GM19238 (cell line): ENCODE data around the gene DNAJB9.
"Not testable (repeated sequence)": the region's sequence is repeated elsewhere in the genome, so short reads cannot be mapped to it uniquely, and the experiment has no call there.

Experiments used
- DNase-seq: peaks from one replicate; pipeline ENCODE4 v3.0.0; 2011; ENCODE audit warnings: low spot score; ENCODE audit not compliant: insufficient read length

Gene DNAJB9

DNA sequence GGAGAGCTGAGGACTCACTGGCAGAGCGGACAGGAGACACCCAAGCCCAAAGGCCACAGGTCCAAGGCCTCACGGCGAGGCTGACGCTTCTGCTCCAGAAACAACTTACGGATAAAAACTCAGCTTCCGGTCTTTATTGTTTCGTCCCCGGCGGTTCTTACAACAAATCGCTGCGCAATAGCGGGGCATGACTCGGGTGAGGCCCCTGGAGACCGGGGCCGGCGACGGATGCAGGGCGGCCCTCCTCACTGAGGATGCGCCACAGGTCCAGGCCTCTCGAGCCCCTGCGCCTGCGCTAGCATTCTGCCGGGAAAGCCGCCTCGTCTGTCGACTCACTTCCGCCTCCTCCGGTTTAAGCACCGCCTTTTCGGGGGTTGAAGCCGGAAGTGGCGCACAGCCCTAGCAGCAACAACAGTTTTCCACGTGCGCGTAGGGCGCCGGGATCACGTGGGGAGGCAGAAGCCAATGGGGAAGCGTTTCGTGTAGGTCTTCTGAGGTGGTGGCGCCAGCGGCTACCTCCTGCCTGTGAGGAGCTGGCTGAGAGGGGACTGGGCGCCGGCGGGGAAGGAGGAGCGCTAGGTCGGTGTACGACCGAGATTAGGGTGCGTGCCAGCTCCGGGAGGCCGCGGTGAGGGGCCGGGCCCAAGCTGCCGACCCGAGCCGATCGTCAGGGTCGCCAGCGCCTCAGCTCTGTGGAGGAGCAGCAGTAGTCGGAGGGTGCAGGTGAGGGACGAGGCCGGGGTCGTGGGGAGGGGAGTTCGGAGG lies at the start of gene DNAJB9, which contains the start of gene THAP5:
DNAJB9 (plus strand) TSS at position 494 of the 765 bp plus-strand sequence. CDS start 1,853 bp downstream, outside the sequence.
THAP5 (minus strand) TSS at position 326 of the 765 bp plus-strand sequence; CDS start at position 189, 137 bp downstream.
- peak; percentile 88 for DNase-seq

DNA sequence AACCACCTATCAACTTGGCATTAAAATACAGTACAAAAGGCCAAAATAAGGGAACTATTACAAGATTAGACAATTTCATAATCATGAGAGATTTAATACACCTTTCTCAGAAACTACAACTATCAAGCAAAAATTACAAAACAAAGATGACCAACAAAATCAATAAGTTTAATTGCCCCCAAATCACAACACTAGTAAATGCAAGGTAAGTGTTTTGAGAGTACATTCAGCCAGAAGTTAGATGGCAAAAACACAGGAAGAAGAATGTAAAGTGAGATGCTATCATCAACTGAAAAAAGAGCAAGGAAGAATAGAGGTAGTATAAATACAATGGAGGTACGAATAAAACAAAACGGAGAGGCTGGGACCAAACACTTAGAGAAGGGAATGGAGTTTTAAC lies 46.9 kb upstream of the DNAJB9 start:
- no peak for DNase-seq

DNA sequence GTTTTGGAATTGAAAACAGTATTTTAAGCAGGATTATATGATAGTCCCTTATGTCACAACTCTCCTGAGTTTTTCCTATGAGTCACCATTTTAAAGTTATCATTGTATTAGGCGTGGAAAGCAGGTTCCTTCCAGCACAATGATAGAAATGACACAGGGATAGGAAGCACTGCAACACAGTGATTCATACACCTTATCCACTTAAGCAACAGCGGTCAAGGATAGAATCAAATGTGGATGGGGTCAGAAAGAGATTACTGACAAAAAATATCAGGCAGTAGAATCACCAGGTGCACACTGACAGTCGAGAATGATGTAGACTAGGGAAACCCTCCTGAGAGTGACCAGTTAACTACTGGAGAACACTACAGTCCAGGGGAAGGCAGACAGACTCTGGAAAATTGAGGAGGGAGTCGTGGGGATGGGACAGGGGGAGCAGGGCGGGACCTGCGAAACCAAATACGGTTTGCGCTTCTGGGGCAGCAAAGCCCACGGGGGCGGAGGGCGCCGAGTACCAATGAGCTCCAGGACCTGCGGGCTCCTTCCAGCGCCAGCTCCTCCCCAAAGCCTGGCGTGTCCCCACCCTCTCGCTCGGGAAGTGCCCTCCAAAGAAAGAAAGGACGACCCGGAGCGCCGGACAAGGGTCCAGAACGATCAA lies 44.2 kb upstream of the DNAJB9 start:
- peak; percentile 32 for DNase-seq

DNA sequence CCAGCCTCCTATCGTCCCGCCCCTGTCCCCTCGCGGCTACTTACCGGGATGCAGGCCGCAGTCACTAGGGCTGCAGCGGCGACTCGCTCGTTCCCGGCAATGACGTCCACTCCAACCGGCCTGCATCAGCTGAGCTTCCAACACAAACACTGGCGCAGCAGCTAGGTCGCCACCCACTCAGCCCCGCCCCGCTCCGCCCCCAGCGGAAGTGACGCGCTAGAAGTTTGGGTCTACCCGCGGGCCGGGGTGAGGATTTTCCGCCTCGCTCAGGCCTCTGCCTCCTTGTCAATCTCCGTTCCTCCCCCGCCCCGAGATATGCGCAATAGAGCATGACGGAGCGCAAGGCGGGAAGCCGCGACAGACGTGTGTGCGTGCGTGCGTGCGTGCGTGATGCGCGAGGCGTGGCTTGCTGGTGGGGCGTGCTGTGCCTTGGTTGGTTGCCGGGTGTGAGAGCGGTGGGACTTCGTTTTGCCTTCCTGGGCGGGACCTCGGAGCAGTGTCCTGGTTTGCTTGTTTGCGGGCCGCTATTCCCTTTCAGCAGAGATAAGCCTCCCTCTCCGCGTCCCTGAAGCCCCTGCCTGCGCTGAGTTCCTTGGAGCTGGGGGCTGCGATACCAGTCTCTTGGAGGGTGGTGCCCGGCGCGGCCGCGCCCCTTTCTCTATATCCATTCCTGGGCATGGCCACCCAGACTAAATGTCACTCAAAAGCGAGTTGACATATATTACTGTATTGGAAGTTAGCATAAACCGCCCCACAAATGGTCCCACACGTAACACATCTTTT lies 43.5 kb upstream of the DNAJB9 start, which contains the start of gene PNPLA8:
PNPLA8 (minus strand) TSS at position 151 of the 783 bp plus-strand sequence. CDS start 10,644 bp downstream, outside the sequence.
- DNase-seq, result peak; percentile 81

DNA sequence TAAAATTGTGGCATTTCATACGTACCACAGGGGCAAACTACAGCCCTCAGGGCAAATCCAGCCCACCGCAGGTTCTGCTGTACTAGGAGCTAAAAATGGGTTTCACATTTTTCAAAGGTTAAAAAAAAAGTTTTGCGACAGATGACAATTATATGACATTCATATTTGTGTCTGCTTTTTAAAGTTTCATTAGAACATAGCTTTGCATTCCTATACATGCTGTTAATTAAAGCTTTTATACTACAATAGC lies 43.0 kb upstream of the DNAJB9 start:
- no peak for DNase-seq

DNA sequence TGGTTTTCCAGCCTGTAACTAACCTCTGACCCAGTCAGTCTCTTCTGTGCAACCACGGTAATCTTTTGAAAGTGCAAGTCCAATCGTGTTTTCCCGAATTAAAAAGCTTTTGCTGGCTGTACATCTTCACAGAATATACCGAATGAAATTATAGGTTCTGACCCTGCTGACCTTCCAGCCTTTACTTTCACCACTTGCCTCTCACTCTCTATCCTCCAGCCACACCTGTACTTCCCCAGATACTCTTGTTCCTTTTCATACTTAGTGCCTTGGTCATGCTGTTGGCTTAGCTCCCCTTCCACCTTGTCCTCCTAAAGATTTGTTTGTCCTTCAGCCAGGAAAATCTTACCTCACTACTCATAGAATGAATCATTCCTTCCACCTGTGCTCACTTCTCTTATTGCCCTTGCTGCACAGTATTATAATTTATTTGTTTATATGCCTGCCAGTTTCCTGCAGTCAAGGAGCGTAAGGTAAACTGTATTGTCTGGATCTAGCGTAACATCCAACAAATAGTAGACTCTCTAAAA lies 41.4 kb upstream of the DNAJB9 start:
- no peak for DNase-seq

DNA sequence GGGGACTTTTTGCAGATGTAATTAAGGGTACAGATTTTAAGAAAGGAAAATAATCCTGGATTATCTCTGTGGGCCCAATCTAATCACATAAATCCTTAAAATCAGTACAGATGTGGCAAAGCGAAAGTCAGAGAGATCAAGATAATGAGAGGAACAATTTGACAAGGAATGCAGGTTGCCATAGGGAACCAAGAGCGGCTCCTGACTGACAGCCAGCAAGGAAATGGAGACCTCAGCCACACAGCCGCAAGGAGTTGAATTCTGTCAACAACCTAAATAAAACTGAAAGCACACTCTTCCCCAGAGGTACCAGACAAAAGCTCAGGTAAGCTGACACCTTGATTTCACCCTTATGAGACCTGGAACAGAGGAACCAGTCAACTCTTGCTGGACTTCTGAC lies 40.3 kb upstream of the DNAJB9 start:
- no peak for DNase-seq

DNA sequence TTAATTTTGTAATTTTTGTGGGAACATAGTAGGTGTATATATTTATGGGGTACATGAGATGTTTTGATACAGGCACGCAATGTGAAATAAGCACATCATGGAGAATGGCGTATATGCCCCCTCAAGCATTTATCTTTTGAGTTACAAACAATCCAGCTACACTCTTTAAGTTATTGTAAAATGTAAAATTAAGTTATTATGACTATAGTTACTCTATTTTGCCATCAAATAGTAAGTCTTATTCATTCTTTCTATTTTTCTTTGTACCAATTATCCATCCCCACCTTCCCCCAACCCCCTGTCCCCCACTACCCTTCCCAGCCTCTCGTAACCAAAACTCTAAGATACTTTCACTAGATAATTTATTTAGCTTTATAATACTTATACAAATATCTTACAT lies 36.0 kb upstream of the DNAJB9 start:
- DNase-seq, result no peak

DNA sequence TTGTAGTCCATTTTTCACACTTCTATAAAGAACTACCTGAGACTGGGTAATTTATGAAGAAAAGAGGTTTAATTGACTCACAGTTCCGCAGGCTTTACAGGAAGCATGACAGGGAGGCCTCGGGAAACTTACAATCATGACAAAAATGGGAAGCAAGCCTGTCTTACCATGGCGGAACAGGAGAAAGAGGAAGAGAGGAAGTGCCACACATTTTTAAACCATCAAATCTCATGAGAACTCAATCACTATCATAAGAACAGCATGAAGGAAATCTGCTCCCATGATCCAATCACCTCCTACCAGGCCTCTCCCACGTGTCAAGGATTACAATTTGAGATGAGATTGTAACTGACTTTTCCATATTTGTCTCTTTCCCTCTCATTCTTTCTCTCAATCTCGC lies 34.4 kb upstream of the DNAJB9 start:
- no peak for DNase-seq

DNA sequence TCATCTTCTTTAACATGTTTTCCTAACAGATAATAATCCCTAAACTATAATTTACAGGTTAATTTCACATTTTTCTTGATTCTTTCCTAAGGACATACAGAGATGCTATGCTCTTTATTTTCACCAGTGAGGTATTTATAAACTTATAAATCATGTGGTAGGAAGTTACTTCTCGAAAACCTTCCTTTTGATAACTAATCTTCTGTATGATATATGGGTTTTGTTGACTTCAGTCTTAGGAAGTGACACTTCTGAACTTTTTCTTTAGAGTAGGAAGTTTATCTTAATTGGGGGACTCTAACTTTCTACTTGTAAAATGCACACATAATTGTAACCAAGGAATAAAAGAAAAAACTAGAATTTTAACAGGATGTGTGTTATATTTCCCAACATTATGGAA lies 33.9 kb upstream of the DNAJB9 start:
- no peak for DNase-seq

DNA sequence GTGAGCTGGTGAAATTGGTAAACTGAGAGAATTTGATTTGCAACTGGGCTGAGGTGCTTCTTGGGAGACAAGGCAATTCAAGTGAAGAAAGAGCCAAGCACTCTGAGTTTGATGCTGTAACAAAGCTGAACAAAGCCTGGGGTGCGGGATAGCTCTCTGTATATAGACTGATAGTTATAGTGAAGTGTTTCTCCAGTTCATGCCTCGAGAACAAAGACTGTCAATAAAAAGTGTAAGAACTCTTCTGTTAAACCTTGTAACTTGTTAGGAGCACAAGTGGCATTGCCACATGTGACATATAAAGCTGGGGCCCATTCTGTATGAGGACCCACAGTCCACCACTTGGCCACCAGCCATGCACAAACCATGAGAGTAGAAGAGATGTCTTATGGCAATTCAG lies 32.4 kb upstream of the DNAJB9 start:
- no peak for DNase-seq

DNA sequence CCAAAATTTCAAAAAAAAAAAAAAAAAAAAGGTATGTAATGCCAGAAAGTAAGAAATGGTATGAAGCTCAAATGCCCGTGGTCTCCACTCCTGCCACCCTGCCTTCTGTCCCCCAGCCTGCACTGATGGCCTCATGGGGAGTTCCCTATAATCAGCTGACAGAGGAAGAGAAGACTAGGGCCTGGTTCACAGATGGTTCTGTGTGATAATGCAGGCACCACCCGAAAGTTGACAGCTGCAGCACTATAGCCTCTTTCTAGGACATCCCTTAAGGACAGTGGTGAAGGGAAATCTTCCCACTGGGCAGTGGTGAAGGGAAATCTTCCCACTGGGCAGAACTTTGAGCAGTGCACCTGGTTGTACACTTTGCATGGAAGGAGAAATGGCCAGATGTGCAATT lies 31.4 kb upstream of the DNAJB9 start:
- not testable (repeated sequence) for DNase-seq

DNA sequence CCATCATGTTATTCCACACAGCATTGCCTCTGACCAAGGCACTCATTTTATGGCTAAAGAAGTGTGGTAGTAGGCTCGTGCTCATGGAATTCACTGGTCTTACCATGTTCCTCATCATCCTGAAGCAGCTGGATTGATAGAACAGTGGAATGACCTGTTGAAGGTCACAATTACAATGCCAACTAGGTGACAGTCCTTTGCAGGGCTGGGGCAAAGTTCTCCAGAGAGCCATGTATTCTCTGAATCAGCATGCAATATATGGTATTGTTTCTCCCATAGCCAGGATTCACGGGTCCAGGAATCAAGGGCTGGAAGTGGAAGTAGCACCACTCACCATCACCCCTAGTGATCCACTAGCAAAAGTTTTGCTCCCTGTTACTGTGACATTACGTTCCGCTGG lies 31.0 kb upstream of the DNAJB9 start:
- DNase-seq, result not testable (repeated sequence)

DNA sequence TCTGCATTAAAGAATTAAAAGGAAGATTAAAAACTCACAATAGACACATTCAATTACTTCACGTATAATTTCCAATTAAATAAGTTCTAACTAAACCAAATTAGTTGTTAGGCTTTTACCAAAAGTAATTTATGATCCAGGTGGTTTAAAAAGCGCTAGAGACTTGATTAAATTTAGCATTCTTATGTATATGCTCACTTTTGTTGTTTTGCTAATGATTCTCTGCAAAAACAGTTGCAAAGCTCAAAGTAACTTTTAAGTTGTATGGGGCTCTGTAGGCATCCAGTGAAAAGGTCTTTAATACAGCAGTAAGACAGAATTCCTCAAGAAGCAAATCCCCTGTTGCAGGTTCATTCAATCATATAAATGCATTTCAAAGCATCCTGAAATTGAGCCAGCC lies 28.2 kb upstream of the DNAJB9 start:
- DNase-seq, result no peak

DNA sequence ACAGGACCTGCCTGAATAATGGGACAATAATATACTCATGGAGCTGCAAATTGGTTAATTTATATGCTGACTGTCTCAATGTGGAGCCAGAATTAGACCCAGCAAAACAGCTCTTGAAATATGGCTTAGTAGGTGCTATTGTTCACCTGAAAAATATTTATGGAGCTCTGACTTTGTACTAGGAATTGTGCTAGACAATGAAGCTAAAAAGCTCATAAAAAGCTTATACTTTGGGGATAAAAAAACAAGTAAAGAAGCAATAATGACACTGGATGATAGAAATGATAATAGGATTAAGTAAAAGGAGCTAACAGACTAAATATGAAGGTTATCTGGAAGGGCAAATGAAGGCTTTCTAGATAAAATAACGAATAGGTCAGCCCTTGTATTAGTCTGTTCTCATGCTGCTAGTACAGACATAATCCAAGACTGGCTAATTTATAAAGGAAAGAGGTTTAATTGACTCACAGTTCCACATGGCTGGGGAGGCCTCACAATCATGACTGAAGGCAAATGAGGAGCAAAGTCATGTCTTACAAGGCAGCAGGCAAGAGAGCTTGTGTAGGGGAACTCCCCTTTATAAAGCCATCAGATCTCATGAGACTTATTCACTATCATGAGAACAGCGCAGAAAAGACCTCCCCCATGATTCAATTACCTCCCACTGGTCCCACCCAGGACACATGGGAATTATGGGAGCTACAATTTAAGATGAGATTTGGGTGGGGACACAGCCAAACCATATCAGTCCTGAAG lies 21.4 kb upstream of the DNAJB9 start:
- DNase-seq, result not testable (repeated sequence)

DNA sequence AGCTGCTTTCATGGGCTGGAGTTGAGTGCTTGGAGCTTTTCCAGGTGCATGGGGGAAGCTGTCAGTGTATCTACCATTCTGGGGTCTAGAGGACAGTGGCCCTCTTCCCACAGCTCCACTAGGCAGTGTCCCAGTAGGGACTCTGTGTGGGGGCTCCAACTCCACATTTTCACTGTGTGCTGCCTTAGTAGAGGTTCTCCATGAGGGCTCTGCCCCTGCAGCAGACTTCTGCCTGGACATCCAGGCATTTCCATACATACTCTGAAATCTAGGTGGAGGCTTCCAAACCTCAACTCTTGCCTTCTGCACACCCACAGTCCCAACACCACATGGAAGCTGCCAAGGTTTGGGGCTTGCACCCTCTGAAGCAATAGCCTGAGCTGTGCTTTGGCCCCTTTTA lies 13.0 kb upstream of the DNAJB9 start:
- not testable (repeated sequence) for DNase-seq

DNA sequence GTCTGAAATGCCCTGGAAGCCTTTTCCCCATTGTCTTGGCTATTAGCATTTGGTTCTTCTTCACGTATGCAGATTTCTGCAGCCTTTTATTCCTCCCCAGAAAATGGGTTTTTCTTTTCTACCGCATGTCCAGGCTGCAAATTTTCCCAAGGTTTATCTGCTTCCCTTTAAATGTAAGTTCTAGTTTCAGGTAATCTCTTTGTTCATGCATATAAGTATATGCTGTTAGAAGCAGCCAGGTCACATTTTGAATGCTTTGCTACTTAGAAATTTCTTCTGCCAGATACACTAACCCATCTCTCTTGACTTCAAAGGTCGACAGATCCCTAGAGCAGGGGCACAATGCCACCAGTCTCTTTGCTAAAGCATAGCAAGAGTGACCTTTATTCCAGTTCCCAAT lies 12.5 kb upstream of the DNAJB9 start:
- no peak for DNase-seq

DNA sequence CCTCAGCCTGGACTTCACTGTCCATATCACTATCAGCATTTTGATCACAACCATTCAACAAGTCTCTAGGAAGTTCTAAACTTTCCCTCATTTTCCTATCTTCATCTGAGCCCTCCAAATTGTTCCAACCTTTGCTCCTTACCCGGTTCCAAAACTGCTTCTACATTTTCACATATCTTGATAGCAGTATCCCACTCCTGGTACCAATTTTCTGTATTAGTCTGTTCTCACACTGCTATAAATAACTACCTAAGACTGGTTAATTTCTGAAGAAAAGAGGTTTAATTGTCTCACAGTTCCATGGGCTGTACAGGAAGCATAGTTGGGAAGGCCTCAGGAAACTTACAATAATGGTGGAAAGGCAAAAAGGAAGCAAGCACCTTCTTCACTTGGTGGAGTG lies 12.1 kb upstream of the DNAJB9 start:
- no peak for DNase-seq

DNA sequence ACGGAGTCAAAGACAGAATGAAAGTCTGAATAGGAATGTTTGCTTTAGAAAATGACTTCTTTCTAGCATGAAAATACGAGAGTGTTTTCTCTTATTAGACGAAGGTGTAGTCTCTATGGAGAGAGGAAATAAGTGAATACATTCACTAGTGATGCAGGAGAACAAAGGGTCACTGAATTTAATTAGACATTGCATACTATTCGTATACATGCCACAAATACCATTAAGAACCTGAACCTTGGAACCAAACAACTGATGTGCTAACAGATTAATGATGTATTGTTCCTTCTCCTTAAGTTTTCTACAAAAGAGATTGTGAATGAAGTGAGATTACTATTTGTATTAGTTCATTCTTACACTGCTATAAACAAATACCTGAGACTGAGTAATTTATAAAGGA lies 10.4 kb upstream of the DNAJB9 start:
- no peak for DNase-seq

DNA sequence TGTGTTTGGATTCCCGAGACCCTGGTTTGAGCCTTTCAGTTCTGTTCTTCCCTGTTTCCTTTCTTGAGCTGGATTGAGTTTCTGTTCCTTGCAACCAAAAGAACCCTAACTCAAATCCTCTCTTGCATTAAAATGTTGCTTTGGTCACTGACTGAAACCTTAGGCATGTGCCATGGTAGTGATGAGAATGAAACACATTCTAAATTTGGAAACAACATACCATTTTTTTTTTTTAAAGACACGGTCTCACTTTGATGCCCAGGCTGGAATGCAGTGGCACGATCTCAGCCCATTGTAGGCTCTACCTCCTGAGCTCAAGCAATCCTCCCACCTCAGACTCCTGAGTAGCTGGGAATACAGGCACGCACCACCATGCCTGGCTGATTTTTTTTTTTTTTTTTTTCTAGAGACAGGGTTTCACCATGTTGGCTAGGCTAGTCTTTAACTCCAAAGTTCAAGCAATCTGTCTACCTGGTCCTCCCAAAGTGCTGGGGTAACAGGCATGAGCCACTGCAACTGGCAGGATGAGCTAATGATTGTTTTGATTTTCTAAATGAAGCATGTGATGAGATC lies 8.5 kb upstream of the DNAJB9 start:
- DNase-seq, result no peak

DNA sequence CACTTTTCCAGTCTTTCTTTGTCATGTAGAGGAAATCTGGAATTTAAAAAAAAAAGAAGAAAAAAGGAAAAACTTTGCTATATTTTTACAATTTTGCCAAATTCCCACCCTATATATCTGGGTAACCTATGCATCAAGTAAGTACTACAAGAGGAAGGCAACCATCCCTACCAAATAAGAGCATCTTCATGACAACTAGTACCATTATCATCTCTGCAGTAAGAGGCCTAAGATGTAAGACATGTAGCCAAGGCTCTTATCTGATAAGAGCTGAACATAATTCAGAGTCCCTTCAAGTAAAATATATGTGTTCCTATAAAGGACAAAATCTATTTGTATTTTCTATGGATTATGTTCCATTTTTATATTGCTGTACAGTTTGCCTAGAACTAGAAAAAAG lies 3.7 kb upstream of the DNAJB9 start:
- no peak for DNase-seq
